ENCODE measurements around the gene ATP8A2. TPM values are rescaled to one million over a fixed set of nuclear protein-coding genes. Genes with fewer than 3 reads are reported as not detected.
"Not testable (repeated sequence)": the region's sequence is repeated elsewhere in the genome, so short reads cannot be mapped to it uniquely, and the experiment has no call there.

ATP8A2 gene
- total and polyA plus RNA-seq, 2 donors = 1.1 to 1.5 TPM

- 92% methylated on average over 3 of the region's 3 CpGs for WGBS
- Histone ChIP-seq H3K9me3 (ENCODE audit: control insufficient read depth in 2 of 2, insufficient read depth in 1 of 2, low read length in 1 of 2) (no peaks in the 10 kb centered on the region), H3K4me1 (ENCODE audit: control insufficient read depth in 2 of 2, insufficient read depth in 2 of 2, low read length in 2 of 2) (no peaks in the 10 kb centered on the region), H3K27me3 (ENCODE audit: control insufficient read depth in 2 of 2, insufficient read depth in 1 of 2, low read length in 1 of 2) (no peaks in the 10 kb centered on the region), H3K36me3 (ENCODE audit: control insufficient read depth in 2 of 2, insufficient read depth in 2 of 2, low read length in 1 of 2) (no peaks in the 10 kb centered on the region), H3K4me3 (ENCODE audit: low read length in 2 of 2) (no peak overlapping the region), H3K27ac (ENCODE audit: low read depth in 1 of 2, low read length in 1 of 2) (no peak overlapping the region)
- DNase-seq (ENCODE audit: low read depth in 6 of 9, low spot score in 9 of 9) = no peak
Measured at GRCh38 chr13:26067601-26068000, 695.8 kb downstream of the ATP8A2 start.

DNA sequence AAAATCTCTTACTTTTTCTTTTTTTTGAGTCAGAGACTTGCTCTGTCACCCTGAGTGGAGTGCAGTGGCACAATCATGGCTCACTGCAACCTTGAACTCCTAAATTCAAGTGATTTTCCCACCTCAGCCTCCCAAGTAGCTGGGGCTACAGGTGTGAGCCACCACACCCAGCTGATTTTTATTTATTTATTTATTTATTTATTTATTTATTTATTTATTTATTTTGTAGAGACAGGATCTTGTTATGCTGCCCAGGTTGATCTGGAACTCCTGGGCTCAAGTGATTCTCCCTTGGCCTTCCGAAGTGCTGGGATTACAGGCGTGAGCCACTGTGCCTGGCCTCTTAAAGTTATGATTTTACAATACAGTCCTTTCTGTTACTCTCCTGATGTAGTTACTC, 696.6 kb downstream of the ATP8A2 start:
- not testable (repeated sequence) for H3K9me3 ChIP-seq (ENCODE audit: control insufficient read depth in 2 of 2, insufficient read depth in 1 of 2, low read length in 1 of 2); H3K27ac ChIP-seq (ENCODE audit: low read depth in 1 of 2, low read length in 1 of 2); H3K27me3 ChIP-seq (ENCODE audit: control insufficient read depth in 2 of 2, insufficient read depth in 1 of 2, low read length in 1 of 2); DNase-seq (ENCODE audit: low read depth in 6 of 9, low spot score in 9 of 9); H3K4me1 ChIP-seq (ENCODE audit: control insufficient read depth in 2 of 2, insufficient read depth in 2 of 2, low read length in 2 of 2); H3K4me3 ChIP-seq (ENCODE audit: low read length in 2 of 2); H3K36me3 ChIP-seq (ENCODE audit: control insufficient read depth in 2 of 2, insufficient read depth in 2 of 2, low read length in 1 of 2)
- 86% methylated on average over 2 of the region's 2 CpGs for WGBS

DNA sequence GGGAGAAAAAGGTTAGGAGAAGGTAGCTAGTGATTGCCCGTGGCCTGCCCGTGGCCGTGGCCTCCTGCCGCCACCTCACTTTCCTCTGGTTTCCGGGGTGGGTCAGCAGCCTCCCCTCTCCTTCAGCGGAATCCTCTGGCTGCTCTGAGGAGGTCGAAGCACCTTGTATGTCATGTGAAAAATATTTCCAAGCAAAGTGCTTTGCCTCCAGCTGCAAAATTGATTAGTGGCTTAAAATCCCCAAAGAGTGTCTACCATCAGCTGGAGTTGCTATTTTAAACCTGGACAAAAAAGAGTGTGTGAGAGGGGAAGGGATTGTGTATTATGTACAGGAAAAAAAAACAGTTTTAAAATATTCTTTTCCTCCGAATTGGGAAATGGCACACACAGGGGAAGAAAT, 697.9 kb downstream of the ATP8A2 start:
- not testable (repeated sequence) for H3K4me3 ChIP-seq (ENCODE audit: low read length in 2 of 2); H3K27ac ChIP-seq (ENCODE audit: low read depth in 1 of 2, low read length in 1 of 2); H3K4me1 ChIP-seq (ENCODE audit: control insufficient read depth in 2 of 2, insufficient read depth in 2 of 2, low read length in 2 of 2); H3K27me3 ChIP-seq (ENCODE audit: control insufficient read depth in 2 of 2, insufficient read depth in 1 of 2, low read length in 1 of 2); H3K9me3 ChIP-seq (ENCODE audit: control insufficient read depth in 2 of 2, insufficient read depth in 1 of 2, low read length in 1 of 2); H3K36me3 ChIP-seq (ENCODE audit: control insufficient read depth in 2 of 2, insufficient read depth in 2 of 2, low read length in 1 of 2); DNase-seq (ENCODE audit: low read depth in 6 of 9, low spot score in 9 of 9)
- 89% methylated on average over 8 of the region's 8 CpGs for WGBS

GRCh38 chr13:26071691-26072090, 699.9 kb downstream of the ATP8A2 start:
- WGBS = 89% methylated on average over 2 of the region's 2 CpGs
- no peak overlapping the region for H3K4me3 ChIP-seq (ENCODE audit: low read length in 2 of 2)
- DNase-seq (ENCODE audit: low read depth in 6 of 9, low spot score in 9 of 9) = no peak
- H3K9me3 ChIP-seq (ENCODE audit: control insufficient read depth in 2 of 2, insufficient read depth in 1 of 2, low read length in 1 of 2) = no peaks in the 10 kb centered on the region
- H3K27ac ChIP-seq (ENCODE audit: low read depth in 1 of 2, low read length in 1 of 2) = no peak overlapping the region
- no peaks in the 10 kb centered on the region for H3K36me3 ChIP-seq (ENCODE audit: control insufficient read depth in 2 of 2, insufficient read depth in 2 of 2, low read length in 1 of 2)
- peaks cover 0 to 14% of the 10 kb centered on the region in 2 donors for H3K27me3 ChIP-seq (ENCODE audit: control insufficient read depth in 2 of 2, insufficient read depth in 1 of 2, low read length in 1 of 2)
- no peaks in the 10 kb centered on the region for H3K4me1 ChIP-seq (ENCODE audit: control insufficient read depth in 2 of 2, insufficient read depth in 2 of 2, low read length in 2 of 2)

- not testable (repeated sequence) for DNase-seq (ENCODE audit: low read depth in 6 of 9, low spot score in 9 of 9); H3K27ac ChIP-seq (ENCODE audit: low read depth in 1 of 2, low read length in 1 of 2); H3K9me3 ChIP-seq (ENCODE audit: control insufficient read depth in 2 of 2, insufficient read depth in 1 of 2, low read length in 1 of 2); H3K4me1 ChIP-seq (ENCODE audit: control insufficient read depth in 2 of 2, insufficient read depth in 2 of 2, low read length in 2 of 2); H3K4me3 ChIP-seq (ENCODE audit: low read length in 2 of 2); H3K36me3 ChIP-seq (ENCODE audit: control insufficient read depth in 2 of 2, insufficient read depth in 2 of 2, low read length in 1 of 2)
- H3K27me3 ChIP-seq (ENCODE audit: control insufficient read depth in 2 of 2, insufficient read depth in 1 of 2, low read length in 1 of 2) = peaks cover 0 to 15% of the 10 kb centered on the region in 2 donors
- 21% methylated on average over 5 of the region's 7 CpGs for WGBS
Measured at GRCh38 chr13:26072335-26072734, 700.6 kb downstream of the ATP8A2 start.

GRCh38 chr13:26074706-26075105, 702.9 kb downstream of the ATP8A2 start:
- no peaks in the 10 kb centered on the region for H3K4me1 ChIP-seq (ENCODE audit: control insufficient read depth in 2 of 2, insufficient read depth in 2 of 2, low read length in 2 of 2)
- WGBS = 73% methylated on average over 16 of the region's 16 CpGs
- no peaks in the 10 kb centered on the region for H3K9me3 ChIP-seq (ENCODE audit: control insufficient read depth in 2 of 2, insufficient read depth in 1 of 2, low read length in 1 of 2)
- no peak overlapping the region for H3K27ac ChIP-seq (ENCODE audit: low read depth in 1 of 2, low read length in 1 of 2)
- DNase-seq (ENCODE audit: low read depth in 6 of 9, low spot score in 9 of 9) = no peak
- peaks cover 0 to 15% of the 10 kb centered on the region in 2 donors for H3K27me3 ChIP-seq (ENCODE audit: control insufficient read depth in 2 of 2, insufficient read depth in 1 of 2, low read length in 1 of 2)
- H3K4me3 ChIP-seq (ENCODE audit: low read length in 2 of 2) = no peak overlapping the region
- H3K36me3 ChIP-seq (ENCODE audit: control insufficient read depth in 2 of 2, insufficient read depth in 2 of 2, low read length in 1 of 2) = no peaks in the 10 kb centered on the region

Other genes starting within 250 kb of the ATP8A2 start
- under 0.01 TPM for gene AMER2, start 199.7 kb upstream of the ATP8A2 start, total RNA-seq
- 0.05 TPM for gene AMER2, start 199.7 kb upstream of the ATP8A2 start, polyA plus RNA-seq
- 17.8 TPM for gene MTMR6, start 84.5 kb upstream of the ATP8A2 start, total RNA-seq
- 15.8 TPM for gene MTMR6, start 84.5 kb upstream of the ATP8A2 start, polyA plus RNA-seq
- gene NUP58, start 70.3 kb upstream of the ATP8A2 start, total RNA-seq = 46.8 TPM
- gene NUP58, start 70.3 kb upstream of the ATP8A2 start, polyA plus RNA-seq = 22.5 TPM